ENCODE results near the gene MDFIC2. TPM values are rescaled to one million over a fixed set of nuclear protein-coding genes. Genes with fewer than 3 reads are reported as not detected.

The MDFIC2 gene
- total RNA-seq, 2 donors from 2014 or later: not detected

GRCh38 chr3:70183781-70184504 lies 128.5 kb downstream of the MDFIC2 start:
- no peaks in the 10 kb centered on the region for H3K4me1 Mint-ChIP-seq (ENCODE audit: low read depth in 2 of 2)
- no peaks in the 10 kb centered on the region for H3K36me3 Mint-ChIP-seq
- no peak overlapping the region for H3K4me3 Mint-ChIP-seq
- H3K27ac Mint-ChIP-seq: no peak overlapping the region
- ATAC-seq: no peak
- H3K27me3 Mint-ChIP-seq: no peaks in the 10 kb centered on the region
- no peak for DNase-seq (ENCODE audit: low spot score)
- no peaks in the 10 kb centered on the region for H3K9me3 Mint-ChIP-seq

- H3K4me1 Mint-ChIP-seq (ENCODE audit: low read depth in 2 of 2): no peaks in the 10 kb centered on the region
- no peaks in the 10 kb centered on the region for H3K36me3 Mint-ChIP-seq
- DNase-seq (ENCODE audit: low spot score) (no peak), ATAC-seq (no peak)
- no peaks in the 10 kb centered on the region for H3K9me3 Mint-ChIP-seq
- H3K4me3 Mint-ChIP-seq: no peak overlapping the region
- H3K27me3 Mint-ChIP-seq: no peaks in the 10 kb centered on the region
- H3K27ac Mint-ChIP-seq: no peak overlapping the region
These were observed 130.3 kb downstream of the MDFIC2 start for GRCh38 chr3:70182166-70182565.

GRCh38 chr3:70180664-70181063 lies 131.8 kb downstream of the MDFIC2 start:
- no peak for DNase-seq (ENCODE audit: low spot score)
- Mint-ChIP-seq H3K4me1 (ENCODE audit: low read depth in 2 of 2) (no peaks in the 10 kb centered on the region), H3K27me3 (no peaks in the 10 kb centered on the region), H3K4me3 (no peak overlapping the region), H3K9me3 (no peaks in the 10 kb centered on the region), H3K27ac (no peak overlapping the region), H3K36me3 (no peaks in the 10 kb centered on the region)
- ATAC-seq: no peak

DNA sequence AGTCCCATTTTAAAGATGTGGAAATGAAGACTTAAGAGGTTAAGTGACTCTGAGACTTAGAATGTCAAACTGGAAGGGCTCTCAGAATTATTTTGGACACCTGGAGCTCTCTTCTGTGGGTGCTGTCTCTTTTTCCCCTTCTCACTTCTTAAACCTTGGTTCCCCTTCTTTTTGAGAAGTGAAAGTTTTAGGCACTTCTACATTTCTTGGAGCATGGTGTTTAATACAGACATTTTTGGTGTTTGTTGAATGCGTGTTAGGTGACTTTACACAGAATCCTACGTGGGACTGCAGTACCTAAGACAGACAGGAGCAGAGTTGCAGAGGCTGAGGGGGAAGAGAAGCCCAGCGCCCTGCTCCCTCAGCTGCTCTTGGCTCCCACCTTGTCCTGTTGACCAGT lies 133.3 kb downstream of the MDFIC2 start:
- no peak for ATAC-seq
- no peaks in the 10 kb centered on the region for H3K36me3 Mint-ChIP-seq

DNA sequence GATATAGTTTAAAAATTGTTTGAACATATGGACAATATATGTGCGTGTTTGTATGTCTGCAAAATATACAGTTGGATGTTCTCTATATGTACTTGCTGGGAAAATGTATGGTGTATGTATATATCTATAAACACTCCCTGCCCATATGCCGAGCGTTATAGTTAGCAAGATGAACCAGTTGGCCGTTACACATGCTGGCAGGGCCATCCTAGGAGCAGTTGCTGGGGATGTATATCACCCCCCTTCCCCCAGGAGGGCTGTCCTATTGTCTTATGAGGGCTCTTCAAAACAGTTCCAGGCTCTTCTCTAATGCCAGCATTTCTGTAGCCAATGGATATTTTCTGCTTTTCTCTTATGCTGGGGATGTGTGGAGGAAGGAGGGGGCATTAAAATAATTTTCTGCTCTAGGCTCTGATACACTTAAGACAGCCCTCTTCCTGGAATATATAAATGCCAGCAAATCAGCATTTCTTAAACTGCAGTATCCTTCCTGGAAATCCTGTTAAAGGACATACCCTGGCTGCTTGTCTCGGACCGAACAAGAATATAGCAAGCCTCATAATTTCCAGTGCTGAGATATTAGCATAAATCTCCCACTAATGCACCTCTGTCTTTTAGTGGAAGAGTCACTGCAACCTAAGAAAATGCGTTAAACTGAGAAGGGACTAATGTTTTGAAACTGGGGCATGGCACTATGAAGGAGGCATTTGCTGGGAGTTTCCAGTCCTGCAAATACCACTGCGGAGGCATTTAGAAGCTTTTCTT lies 134.4 kb downstream of the MDFIC2 start:
- Mint-ChIP-seq H3K27ac (no peak overlapping the region), H3K36me3 (no peaks in the 10 kb centered on the region), H3K4me1 (ENCODE audit: low read depth in 2 of 2) (no peaks in the 10 kb centered on the region), H3K4me3 (no peak overlapping the region), H3K27me3 (no peaks in the 10 kb centered on the region), H3K9me3 (no peaks in the 10 kb centered on the region)
- DNase-seq (ENCODE audit: low spot score) (no peak), ATAC-seq (no peak)

More for the DNA sequence above, 133.3 kb downstream of the MDFIC2 start:
- DNase-seq (ENCODE audit: low spot score): no peak
- Mint-ChIP-seq H3K27ac (no peak overlapping the region), H3K4me1 (ENCODE audit: low read depth in 2 of 2) (no peaks in the 10 kb centered on the region), H3K9me3 (no peaks in the 10 kb centered on the region), H3K4me3 (no peak overlapping the region), H3K27me3 (no peaks in the 10 kb centered on the region)

GRCh38 chr3:70176224-70176623 lies 136.2 kb downstream of the MDFIC2 start:
- ATAC-seq: no peak

GRCh38 chr3:70156808-70157207 lies 155.6 kb downstream of the MDFIC2 start:
- DNase-seq (ENCODE audit: low spot score) (no peak), ATAC-seq (no peak)
- Mint-ChIP-seq H3K36me3 (no peaks in the 10 kb centered on the region), H3K4me1 (ENCODE audit: low read depth in 2 of 2) (no peaks in the 10 kb centered on the region), H3K27me3 (no peaks in the 10 kb centered on the region), H3K9me3 (peaks cover 7% of the 10 kb centered on the region), H3K4me3 (no peak overlapping the region), H3K27ac (no peak overlapping the region)

More at GRCh38 chr3:70176224-70176623, 136.2 kb downstream of the MDFIC2 start:
- no peak overlapping the region for H3K27ac Mint-ChIP-seq
- no peaks in the 10 kb centered on the region for H3K4me1 Mint-ChIP-seq (ENCODE audit: low read depth in 2 of 2)
- H3K4me3 Mint-ChIP-seq: no peak overlapping the region
- no peaks in the 10 kb centered on the region for H3K27me3 Mint-ChIP-seq
- no peaks in the 10 kb centered on the region for H3K36me3 Mint-ChIP-seq
- no peaks in the 10 kb centered on the region for H3K9me3 Mint-ChIP-seq
- no peak for DNase-seq (ENCODE audit: low spot score)

GRCh38 chr3:70150599-70150998 lies 161.8 kb downstream of the MDFIC2 start:
- Mint-ChIP-seq H3K9me3 (no peaks in the 10 kb centered on the region), H3K27me3 (no peaks in the 10 kb centered on the region), H3K4me1 (ENCODE audit: low read depth in 2 of 2) (no peaks in the 10 kb centered on the region), H3K27ac (no peak overlapping the region), H3K4me3 (no peak overlapping the region), H3K36me3 (no peaks in the 10 kb centered on the region)
- DNase-seq (ENCODE audit: low spot score): no peak
- no peak for ATAC-seq

DNA sequence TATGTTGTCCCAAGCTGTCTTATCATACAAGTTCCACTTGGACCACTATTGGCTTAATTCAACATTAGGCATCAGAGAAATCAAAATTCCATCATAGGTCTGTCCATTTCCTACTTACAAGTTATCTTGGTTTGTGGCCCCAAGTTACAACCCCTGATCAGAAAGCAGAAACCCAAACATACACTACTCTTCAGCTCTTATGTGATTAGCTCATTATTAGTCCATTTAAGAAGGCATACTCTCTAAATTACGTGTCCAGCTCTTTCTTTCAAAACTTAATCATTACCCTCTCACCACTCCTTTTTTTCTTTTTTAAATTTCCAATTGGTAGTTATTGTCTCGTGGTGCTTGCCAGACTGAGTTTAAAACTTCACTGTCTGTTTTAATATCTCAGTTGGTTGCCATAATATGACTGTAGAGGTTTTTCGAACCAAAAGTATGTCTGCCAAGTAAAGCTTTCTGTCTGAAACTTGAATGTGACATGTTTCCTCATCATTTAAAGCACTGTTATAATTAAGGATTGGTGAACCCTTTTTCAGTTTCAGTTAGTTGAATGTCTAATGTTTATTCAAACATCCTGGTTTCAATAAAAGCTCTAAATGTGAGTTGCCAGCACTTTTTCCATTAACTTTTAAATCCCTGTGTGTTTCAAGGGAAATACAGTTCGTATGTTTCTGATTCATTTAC lies 162.6 kb downstream of the MDFIC2 start:
- Mint-ChIP-seq H3K27me3 (no peaks in the 10 kb centered on the region), H3K36me3 (no peaks in the 10 kb centered on the region), H3K4me1 (ENCODE audit: low read depth in 2 of 2) (no peaks in the 10 kb centered on the region), H3K9me3 (peaks cover 5% of the 10 kb centered on the region), H3K27ac (no peak overlapping the region), H3K4me3 (no peak overlapping the region)
- no peak for ATAC-seq
- DNase-seq (ENCODE audit: low spot score): no peak
